GM21423 (cell line): ENCODE measurements around the gene PKHD1.
A peak's percentile ranks its signal among the peaks of the same experiment; 100 is the strongest.

ENCODE experiments used
- ATAC-seq: cut with Tn5 transposase; IDR thresholded peaks from one replicate; pipeline ENCODE4 v1.9.1; 2021; ENCODE audit warnings: mild to moderate bottlenecking, moderate library complexity; ENCODE audit not compliant: unreplicated experiment

The PKHD1 gene

DNA sequence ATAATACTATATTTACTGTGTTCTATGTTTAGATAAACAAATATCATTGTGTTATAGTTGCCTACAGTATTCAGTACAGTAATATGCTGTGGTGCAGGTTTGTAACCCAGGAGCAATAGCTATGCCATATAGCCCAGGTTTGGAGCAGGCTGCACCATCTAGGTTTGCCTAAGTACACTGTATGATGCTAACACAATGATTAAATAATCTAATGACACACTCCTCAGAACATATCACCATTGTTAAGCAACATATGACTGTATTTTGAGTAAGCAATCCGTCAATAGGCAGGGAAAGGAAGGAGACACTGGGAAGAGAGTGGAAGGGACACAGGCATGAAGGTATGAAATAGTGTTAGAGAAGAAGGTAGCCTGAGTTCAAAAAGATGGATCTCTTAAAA, 369.9 kb downstream of the PKHD1 start:
- ATAC-seq = no peak

DNA sequence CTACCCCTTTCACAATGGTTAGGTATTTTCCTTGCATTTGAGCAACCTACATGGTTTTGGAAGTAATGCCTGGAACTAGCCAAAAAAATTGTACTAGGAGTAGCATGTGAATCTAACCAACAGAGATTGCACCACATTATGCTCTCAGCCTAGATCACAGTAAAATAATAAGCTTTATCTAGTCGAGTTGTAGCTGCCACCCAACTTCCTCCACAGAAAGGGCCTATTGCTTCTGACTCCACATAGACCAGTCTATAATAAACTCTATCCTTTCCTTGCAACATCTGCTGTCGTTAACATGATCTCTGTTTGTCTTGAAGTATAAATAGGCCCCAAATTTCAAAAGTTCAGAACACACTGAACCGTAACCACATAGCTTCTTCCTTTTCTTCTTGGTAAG, 375.5 kb downstream of the PKHD1 start:
- ATAC-seq = no peak

DNA sequence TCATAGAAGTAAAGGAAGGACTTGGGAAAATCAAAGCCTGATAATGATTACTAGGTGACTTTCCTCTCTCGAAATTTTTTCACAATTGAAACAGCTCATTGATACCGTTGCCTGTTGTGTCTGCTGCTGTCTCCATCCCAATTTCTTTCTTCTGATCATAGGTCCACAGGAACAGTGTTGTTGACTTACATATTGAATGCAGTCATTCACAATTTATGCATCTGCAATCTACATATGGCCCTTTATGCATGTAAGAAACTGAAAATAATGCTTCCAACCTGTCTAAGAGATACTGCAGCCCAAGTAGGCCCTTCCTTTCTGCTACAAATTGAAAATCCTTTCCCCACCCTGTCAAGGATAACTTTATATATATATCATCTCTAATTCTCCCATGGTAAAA, 381.3 kb downstream of the PKHD1 start:
- ATAC-seq = no peak

DNA sequence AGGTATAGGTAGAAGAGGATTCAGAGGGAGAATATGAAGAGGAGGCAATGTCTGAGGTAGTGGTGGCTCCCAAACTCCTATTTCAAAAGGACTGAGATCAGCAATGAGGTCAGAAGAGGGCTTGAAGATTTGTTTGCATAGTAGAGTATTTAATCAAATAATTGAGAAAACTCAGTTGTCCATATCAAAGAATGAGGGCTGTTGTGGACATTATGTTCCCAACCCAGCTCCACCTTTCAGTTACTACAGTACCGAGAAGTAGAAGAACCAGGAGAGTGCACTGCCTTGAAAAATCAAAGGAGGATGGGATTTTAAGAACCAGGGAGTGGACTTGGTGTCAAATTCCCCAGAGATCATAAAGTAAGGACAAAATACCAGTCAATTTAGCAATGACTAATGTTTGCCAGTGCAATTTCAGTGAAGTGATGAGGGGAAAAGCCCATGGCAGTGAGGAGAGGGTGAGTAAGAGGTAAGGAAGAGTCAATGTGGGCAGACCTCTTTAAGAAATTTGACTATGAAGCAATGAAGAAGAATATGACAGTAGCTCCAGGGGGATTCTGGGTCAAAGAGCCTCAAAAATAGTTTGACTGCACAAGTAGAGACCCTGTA, 382.4 kb downstream of the PKHD1 start:
- ATAC-seq = no peak

DNA sequence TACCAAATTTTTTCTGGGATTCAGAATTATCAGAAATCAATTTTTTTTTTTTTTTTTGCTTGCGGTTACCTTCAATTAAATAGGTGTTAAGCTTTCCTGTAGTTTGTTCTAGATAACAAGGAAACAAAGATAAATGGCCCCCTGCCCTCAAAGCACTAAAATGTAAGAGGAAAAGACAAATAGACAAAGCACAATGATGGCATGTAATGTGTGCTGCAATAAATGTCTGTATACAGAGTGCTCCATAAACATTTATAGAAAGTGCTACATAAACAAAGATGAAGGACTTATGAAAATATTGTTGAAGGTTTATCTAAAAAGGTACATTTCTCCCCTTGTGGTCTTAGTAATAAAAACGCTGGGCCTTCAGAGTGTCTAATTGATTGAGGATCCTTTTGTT, 384.6 kb downstream of the PKHD1 start:
- ATAC-seq = no peak

DNA sequence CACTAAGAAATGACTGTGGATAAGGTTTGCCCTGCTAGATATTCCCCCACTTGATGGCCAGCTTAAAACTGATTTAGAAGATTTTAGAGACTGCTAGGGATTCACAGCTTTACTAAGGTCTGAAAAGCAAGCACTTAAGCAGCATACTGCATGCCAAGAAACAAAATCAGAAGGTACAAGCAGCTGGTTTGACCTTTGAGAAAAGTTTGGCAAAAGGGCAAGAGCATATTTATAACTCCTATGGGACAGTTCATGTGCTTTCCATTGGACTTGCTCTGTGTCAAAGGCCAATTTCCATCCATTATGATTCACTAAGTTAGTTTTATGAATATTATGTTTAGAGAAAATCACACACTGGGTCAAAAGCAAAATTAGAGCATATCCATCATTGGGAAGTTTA, 402.8 kb downstream of the PKHD1 start:
- ATAC-seq = no peak

DNA sequence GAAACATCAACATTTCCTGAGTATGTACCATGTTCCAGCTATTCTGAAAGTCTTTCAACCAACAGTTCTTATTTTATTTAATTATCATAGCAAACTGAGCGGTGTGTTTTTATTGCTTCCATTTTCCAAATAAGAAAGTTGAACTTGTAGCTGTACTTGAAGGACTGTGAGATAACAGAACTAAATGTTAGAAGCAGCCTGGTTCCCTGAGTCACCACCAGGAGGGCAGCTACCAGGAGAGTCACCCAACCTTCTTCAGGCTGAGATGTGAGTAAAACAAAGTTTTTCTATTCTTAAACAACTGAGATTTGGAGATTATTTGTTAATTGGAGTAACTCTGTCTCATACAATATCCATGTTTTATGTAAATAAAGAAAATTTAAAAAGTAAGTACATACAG, 403.4 kb downstream of the PKHD1 start:
- ATAC-seq = no peak

DNA sequence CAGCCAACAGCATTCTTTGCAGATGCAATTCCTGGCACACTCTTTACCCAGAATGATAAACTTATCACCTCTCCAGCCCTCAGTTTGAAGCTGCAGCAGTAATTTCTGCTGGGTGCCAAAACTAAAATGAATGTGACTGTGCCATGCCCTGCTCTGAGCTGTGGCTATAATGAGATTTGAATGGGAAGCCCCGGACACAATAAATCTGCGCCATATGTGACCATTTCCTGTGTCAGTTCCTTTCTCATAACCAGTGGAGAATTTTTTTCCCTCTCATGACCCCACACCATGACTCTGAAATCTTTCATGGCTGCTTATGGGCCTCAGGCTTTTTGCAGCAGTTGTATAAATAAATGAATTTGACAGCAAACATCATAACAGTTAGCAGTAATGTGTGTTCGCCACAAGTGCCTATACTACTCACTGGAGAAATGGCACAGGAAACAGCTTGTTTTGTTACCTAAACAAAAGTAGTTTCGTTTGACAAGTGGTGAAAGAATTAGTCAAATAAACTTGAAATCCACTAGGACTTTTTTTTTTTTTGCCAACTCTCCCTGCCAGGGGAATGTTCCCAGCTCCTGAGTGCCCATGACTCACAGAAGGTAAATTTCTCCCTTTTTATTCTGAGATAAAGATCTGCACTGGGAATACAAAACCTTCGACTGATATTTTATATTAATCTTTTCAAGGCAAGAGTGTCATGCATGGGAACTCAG, 408.4 kb downstream of the PKHD1 start:
- ATAC-seq = peak; percentile 73

DNA sequence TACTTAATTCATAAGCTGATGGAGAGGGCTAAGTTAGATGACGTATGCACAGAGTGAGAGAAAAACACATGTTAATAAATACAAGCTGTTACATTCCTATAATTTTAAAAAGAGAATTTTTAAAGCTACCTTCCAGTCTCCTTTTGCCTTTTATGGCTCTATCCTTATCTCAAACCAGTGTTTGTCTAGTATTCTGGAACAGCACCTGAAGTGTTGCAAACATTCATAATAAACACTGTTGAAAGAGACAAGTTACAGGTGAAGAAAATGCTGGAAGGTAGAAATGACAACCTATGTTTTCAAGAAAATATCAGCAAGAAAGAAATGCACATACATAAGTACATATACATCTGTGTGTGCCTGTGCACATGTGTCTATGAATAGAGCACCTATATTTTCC, 409.1 kb downstream of the PKHD1 start:
- no peak for ATAC-seq

DNA sequence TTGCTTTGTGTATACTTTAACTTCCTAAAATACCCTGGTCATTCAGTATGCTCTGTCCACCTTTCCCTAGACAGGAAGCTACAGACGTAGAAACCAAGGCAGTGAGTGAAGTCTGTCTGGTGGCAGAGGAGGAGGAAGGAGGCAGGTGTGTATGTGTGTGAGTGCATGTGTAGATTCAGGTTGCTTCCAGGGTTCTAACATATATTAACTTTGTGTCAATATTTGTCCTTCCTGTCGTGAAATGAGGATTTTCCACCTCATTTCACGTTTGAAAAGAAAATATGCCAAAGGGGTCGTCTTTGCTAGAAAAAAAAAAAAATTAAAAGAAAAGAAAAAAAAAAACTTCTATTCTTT, 411.5 kb downstream of the PKHD1 start:
- ATAC-seq = no peak

DNA sequence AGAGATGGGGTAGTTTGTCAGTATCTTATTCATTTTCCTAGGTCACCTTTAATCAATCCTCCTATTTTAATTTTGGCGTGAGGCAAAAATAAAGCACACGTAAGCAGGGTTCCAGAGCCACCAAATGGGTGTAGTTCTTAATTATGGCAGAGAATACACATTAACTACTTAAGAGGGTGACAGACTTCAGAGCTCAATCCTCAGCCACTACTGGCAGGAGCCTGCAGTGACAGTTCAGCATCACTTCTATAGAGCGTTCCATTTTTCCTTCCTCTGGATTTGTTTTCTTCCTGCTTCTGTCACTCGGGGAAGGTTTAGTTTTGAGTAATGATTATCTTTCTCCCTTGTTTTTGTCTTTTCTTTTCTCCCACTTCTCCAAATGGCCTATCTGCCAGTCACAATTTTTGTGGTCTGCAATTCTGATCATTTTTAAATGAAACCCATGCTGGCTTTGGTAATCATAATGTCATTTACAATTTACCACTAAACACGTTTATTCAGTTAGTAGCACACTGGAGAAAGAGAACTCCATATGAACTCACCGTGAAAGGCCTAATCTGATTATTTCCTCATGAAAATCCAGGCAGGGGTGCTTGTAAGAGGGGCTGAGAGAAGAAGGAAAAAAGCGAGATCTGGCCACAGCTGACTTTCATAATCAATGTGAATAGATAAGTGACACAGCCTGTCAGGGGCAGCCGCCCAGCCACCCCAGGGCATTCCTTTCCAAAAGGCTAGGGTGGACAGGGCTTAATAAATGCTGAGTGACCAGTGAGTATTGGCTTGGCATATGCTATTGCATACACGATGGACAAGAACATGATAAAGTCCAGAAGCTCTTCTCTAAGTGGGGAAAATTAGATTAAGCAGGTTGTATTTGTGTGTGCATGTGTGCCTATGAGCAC, 412.1 kb downstream of the PKHD1 start:
- no peak for ATAC-seq

DNA sequence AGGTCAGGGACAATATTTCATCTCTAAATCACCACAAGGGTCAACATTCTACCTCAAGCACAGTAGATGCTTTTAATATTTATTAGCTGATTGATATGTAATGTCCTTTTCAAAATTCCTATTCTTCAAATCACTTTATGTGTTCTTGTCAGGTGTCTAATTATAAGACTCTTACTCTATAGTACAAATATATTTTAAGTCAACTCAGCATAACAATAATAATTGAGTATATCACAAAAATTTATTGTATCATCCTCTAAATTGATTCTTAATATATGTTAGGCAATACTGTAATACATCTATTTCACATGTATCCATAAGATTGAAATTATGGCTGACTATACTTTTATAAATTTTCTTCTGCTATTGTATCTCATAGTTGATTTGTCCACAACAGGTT, 423.9 kb downstream of the PKHD1 start:
- ATAC-seq = no peak

DNA sequence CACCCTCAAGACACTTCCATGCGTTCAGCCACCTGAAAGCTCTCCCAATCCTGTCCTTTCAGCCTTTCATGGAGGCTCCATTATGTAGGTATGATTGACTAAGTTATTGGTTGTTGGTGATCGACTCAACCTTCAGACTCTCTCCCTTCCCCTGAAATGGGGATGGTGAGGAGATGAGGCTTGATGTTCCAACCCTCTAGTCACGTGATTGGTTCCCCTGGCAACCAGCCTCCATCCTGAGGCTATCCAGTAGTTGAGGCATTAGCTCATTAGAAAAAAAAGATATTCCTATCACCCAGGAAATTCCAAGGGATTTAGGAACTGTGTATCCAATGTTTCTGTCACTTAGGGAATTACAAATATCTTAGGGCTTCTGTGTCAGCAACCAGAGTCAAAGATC, 426.6 kb downstream of the PKHD1 start:
- ATAC-seq = no peak

DNA sequence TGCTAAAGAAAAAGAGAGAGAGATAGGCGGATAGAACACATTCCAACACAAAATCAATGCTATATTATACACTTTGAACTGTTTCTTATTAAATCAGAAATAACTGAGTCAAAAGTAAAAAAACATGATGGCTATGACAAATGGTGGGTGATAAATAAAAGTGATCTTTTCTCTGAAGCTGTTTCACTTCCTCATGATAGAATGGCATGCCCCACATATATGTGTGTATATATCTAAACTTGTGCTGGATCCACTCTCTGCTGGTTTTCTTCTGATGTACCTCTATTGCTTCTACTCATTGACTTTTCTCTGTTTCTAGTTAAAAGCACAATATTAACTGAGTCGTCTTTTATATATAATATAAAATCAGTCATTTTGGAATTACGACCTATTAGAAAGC, 429.9 kb downstream of the PKHD1 start:
- no peak for ATAC-seq

DNA sequence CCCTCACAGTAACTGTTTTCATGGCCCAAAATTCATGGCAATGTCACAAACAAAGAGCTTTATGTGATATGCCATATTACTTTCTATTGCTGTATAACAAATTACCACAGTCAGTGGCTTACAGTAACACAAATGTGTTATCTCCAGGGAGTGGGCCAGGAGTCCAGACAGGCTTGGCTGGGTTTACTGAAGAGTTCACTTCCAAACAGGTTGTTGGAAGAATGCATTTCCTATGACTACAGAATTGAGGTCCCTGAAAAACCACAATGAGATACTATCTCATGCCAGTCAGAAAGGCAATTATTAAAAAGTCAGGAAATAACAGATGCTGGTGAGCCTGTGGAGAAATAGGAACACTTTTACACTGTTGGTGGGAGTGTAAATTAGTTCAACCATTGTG, 431.9 kb downstream of the PKHD1 start:
- ATAC-seq = no peak

DNA sequence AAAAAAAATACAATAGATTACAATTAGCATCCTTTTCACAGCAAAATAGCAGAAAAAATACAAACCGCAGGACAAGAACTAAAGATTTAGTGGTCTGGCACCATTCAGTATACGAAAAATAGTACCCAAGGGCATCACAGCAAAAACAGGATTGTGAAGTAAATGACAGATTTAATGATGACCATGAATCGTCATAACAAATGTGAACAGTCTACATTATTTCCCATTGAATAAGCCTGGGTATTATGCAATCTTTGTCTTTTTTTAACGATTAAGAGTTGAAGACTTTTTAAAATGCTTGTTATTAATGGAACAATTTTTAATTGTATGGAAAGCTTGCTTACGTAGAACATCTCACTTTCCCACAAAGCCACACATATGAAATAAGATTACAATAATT, 432.8 kb downstream of the PKHD1 start:
- ATAC-seq = no peak

DNA sequence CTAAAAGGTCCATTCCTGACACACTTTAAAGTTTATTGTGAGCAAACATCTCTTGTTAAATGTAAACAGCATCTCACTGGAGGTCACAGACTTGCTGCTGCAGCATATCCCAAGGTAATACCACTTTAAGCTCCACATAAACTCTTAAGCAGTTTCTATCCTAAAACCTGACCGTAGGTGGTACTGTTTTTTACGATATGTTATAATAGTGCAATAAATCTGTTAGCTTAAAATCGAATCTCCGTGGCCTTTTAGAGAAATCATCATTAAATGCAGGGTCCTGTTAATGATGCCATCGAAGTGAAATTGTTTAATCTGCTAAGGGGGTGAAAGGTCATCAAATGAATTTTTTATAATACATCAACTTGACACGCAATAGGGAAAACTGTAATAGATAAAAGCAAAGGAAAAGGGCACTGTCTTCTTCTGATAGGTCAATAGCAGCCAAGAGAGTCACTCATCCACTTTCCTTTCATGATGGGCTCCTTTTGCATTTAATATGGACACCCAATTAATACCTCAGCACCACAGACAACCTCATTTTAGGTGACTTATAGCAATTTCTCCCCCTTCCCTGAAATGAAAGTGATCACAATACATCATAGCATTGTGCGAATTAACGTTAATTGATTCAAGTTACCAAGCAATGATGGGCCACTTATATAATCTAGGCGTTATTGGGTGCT, 436.1 kb downstream of the PKHD1 start:
- no peak for ATAC-seq

DNA sequence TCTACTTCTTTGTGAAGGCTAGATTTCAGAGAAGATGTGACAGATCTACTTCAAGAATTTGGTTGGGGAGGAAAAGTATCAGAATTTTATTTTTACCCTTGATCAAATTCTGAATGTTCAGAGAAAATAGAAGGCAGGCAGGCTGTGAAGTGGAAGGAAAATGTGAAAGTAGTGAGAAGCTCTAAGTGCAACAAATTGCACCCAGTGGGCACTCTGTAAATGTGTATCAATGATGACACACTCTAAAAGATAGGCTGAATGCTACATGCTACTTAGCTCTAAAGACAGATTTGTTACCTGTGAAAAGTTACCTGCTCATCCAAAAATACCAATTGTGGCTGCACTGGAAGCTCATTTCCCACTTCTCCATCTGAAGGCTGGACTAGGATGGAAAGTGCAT, 438.6 kb downstream of the PKHD1 start:
- no peak for ATAC-seq

DNA sequence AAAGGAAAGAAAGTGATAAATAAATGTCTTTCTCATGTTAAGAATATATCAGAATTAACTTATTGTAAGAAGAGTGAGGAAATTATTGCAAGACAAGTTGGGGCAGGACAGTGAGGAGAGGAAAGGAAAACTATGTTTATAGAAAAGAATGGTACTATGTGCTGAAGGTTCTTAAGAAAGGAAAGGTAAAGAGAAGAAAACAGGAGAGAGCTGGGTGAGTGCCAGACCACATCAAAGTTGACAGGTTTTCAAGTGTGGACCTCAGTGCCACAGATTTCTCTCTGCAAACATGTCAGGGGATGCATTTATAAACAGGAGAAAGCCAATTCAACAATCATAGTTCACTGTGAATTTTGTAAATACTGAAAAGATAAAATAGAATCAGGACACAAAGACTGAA, 439.2 kb downstream of the PKHD1 start:
- no peak for ATAC-seq

DNA sequence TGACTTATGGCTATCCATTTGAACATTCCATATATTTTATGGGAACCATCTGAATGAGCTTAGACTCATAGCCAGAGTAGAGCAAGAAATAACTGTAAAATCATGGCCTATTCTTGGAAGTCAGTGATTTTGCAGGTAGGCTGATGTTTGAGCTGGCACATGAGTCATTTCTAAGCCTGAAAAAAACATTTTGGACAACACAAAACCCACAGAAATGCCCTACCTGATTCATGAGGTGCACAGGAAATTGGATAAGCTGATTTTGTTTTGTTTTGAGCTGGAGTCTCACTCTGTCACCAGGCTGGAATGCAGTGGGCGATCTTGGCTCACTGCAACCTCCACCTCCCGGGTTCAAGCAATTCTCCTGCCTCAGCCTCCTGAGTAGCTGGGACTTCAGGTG, 443.0 kb downstream of the PKHD1 start:
- ATAC-seq = no peak

DNA sequence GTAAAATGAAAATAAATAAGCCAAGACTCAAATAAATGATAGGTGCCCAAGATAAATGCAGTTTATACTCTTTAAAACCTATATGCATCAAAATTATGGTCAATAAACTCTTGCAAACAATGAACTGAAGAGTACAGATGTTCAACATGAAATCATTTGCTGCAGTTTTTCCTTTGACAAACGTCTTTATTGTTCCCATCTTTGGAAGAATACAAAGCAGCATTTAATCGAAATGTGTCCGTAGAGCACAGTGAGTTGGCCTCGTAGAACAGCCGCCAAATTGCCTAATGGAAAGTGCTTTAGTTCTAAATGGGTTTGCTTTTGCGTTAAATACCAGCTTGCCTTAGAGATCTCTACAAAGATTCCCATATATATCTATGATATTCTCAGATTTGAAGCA, 447.4 kb downstream of the PKHD1 start:
- no peak for ATAC-seq

DNA sequence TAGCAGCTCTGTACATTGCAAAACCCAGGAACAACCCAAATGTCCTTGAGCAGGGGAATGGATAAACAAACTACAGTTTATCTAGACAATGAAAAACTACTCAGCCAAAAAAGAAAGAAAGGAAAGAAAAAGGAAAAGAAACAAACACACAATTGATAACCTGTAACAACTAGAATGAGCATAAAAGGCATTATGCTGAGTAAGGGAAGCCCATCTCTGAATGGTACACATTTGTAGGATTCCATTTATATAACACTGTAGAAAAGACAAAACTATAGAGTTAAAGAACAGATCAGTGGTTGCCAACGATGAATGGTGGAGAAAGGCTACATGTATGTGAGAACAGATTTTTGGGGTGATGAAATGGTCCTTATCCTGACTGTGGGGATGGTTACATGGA, 454.0 kb downstream of the PKHD1 start:
- no peak for ATAC-seq
